AG09309 (cell line): ENCODE data around the gene ZFHX3.

Experiments used
- DNase-seq: peaks from one replicate; pipeline ENCODE4 v3.0.0-alpha.2; 2010; ENCODE audit warnings: low read depth
- H3K4me3 ChIP-seq: 2 replicates; pipeline ENCODE4 v1.5.1; 2011; ENCODE audit warnings: mild to moderate bottlenecking, low read depth, low read length, moderate library complexity; ENCODE audit not compliant: control insufficient read depth
- CTCF ChIP-seq: IDR thresholded peaks from 2 replicates; pipeline ENCODE4 v1.5.1; 2011; ENCODE audit warnings: mild to moderate bottlenecking, low read depth, low read length, inconsistent platforms; ENCODE audit not compliant: insufficient read depth, control insufficient read depth; ENCODE audit errors: missing control alignments

ZFHX3 gene

GRCh38 chr16:72947379-72948237, 100.3 kb downstream of the ZFHX3 start:
- no peak for TF ChIP-seq CTCF
- H3K4me3 ChIP-seq: no peak overlapping the region
- DNase-seq: no peak

GRCh38 chr16:72946474-72947194, 101.3 kb downstream of the ZFHX3 start:
- DNase-seq: no peak
- H3K4me3 ChIP-seq: no peak overlapping the region
- TF ChIP-seq CTCF: no peak

GRCh38 chr16:72946063-72946462, 101.9 kb downstream of the ZFHX3 start:
- no peak overlapping the region for H3K4me3 ChIP-seq
- TF ChIP-seq CTCF: no peak
- no peak for DNase-seq

- no peak overlapping the region for H3K4me3 ChIP-seq
- DNase-seq: no peak
- no peak for TF ChIP-seq CTCF
Measured at GRCh38 chr16:72945611-72946010, 102.3 kb downstream of the ZFHX3 start.

- TF ChIP-seq CTCF: no peak
- H3K4me3 ChIP-seq: no peak overlapping the region
- no peak for DNase-seq
Measured at GRCh38 chr16:72944757-72945485, 103.0 kb downstream of the ZFHX3 start.

- no peak for TF ChIP-seq CTCF
- DNase-seq: no peak
- H3K4me3 ChIP-seq: no peak overlapping the region
Measured at GRCh38 chr16:72942021-72942420, 105.9 kb downstream of the ZFHX3 start.
